HG03442 (cell line): ENCODE measurements around the gene AOAH.

ENCODE experiments used
- ATAC-seq: cut with Tn5 transposase; IDR thresholded peaks from one replicate; pipeline ENCODE4 v1.9.1; 2021; ENCODE audit warnings: mild to moderate bottlenecking, moderate library complexity; ENCODE audit not compliant: unreplicated experiment

Gene AOAH

GRCh38 chr7:36723951-36724664 lies at the start of gene AOAH:
TSS of gene AOAH (minus strand) at chr7:36724494. CDS start at chr7:36724148, 346 bp downstream.
- peak; percentile 90 for ATAC-seq

GRCh38 chr7:36766451-36766850 lies 42.2 kb upstream of the AOAH start:
- ATAC-seq, result no peak

GRCh38 chr7:36765605-36766004 lies 41.3 kb upstream of the AOAH start:
- no peak for ATAC-seq

GRCh38 chr7:36764929-36765328 lies 40.6 kb upstream of the AOAH start:
- no peak for ATAC-seq

GRCh38 chr7:36763132-36763816 lies 39.0 kb upstream of the AOAH start:
- no peak for ATAC-seq

- ATAC-seq, result no peak
Observed at GRCh38 chr7:36762394-36762793, 38.1 kb upstream of the AOAH start.

GRCh38 chr7:36761835-36762234 lies 37.5 kb upstream of the AOAH start:
- ATAC-seq, result no peak

GRCh38 chr7:36760856-36761762 lies 36.8 kb upstream of the AOAH start:
- no peak for ATAC-seq

GRCh38 chr7:36758879-36759278 lies 34.6 kb upstream of the AOAH start:
- ATAC-seq, result no peak

GRCh38 chr7:36755484-36755883 lies 31.2 kb upstream of the AOAH start:
- no peak for ATAC-seq

- ATAC-seq, result no peak
Observed at GRCh38 chr7:36752026-36752711, 27.9 kb upstream of the AOAH start.

- no peak for ATAC-seq
Observed at GRCh38 chr7:36750451-36750850, 26.2 kb upstream of the AOAH start.

GRCh38 chr7:36749282-36749960 lies 25.1 kb upstream of the AOAH start:
- ATAC-seq, result no peak

- ATAC-seq, result no peak
Observed at GRCh38 chr7:36748017-36748487, 23.8 kb upstream of the AOAH start.

- no peak for ATAC-seq
Observed at GRCh38 chr7:36747280-36748016, 23.2 kb upstream of the AOAH start.

- no peak for ATAC-seq
Observed at GRCh38 chr7:36746347-36746746, 22.1 kb upstream of the AOAH start.

GRCh38 chr7:36742911-36743775 lies 18.8 kb upstream of the AOAH start:
- ATAC-seq, result peak; percentile 69

GRCh38 chr7:36741866-36742265 lies 17.6 kb upstream of the AOAH start:
- no peak for ATAC-seq

- no peak for ATAC-seq
Observed at GRCh38 chr7:36739351-36739750, 15.1 kb upstream of the AOAH start.
